HL-60/S4 treated with retinoic acid at 250 ng/mL for 4 days and 3 days (cell line): ENCODE measurements around the gene SCAMP5.

Experiments used
- in situ Hi-C: fragments of 300-500 bp; cut with MboI; formaldehyde crosslinking; loops from 2 replicates; pipeline ENCODE4 v1.7.0; 2022; ENCODE audit warnings: low sequenced_read_pairs

Gene SCAMP5

GRCh38 chr15:74995182-74995778 is at the start of gene SCAMP5:
SCAMP5 (plus strand) TSS chr15:74995563; CDS start chr15:75011840, 16,277 bp downstream.
- in situ Hi-C loops, result no loop called here

GRCh38 chr15:74950078-74950908 is 45.1 kb upstream of the SCAMP5 start:
- in situ Hi-C loops, result no loop called here

GRCh38 chr15:74951006-74951405 is 44.4 kb upstream of the SCAMP5 start:
- in situ Hi-C loops, result no loop called here

- in situ Hi-C loops, result no loop called here
These were observed 40.8 kb upstream of the SCAMP5 start for GRCh38 chr15:74954515-74954914.

- in situ Hi-C loops, result no loop called here
These were observed 40.3 kb upstream of the SCAMP5 start for GRCh38 chr15:74955017-74955416.

GRCh38 chr15:74955796-74956647 is 39.3 kb upstream of the SCAMP5 start:
- in situ Hi-C loops, result no loop called here

GRCh38 chr15:74956648-74957475 is 38.5 kb upstream of the SCAMP5 start, which contains the start of gene RPP25:
RPP25 (minus strand) TSS chr15:74956772; CDS start chr15:74956583, 189 bp downstream.
- in situ Hi-C loops, result no loop called here

- in situ Hi-C loops, result no loop called here
These were observed 37.8 kb upstream of the SCAMP5 start for GRCh38 chr15:74957476-74958035.

GRCh38 chr15:74958320-74958907 is 36.9 kb upstream of the SCAMP5 start:
- in situ Hi-C loops, result no loop called here

- in situ Hi-C loops, result no loop called here
These were observed 36.3 kb upstream of the SCAMP5 start for GRCh38 chr15:74958908-74959585.

- in situ Hi-C loops, result no loop called here
These were observed 35.8 kb upstream of the SCAMP5 start for GRCh38 chr15:74959586-74959939.

- in situ Hi-C loops, result no loop called here
These were observed 35.1 kb upstream of the SCAMP5 start for GRCh38 chr15:74960286-74960685.

- in situ Hi-C loops, result no loop called here
These were observed 34.3 kb upstream of the SCAMP5 start for GRCh38 chr15:74960995-74961588.

- in situ Hi-C loops, result no loop called here
These were observed 33.7 kb upstream of the SCAMP5 start for GRCh38 chr15:74961616-74962015.

GRCh38 chr15:74962219-74962618 is 33.1 kb upstream of the SCAMP5 start:
- in situ Hi-C loops, result no loop called here

GRCh38 chr15:74962671-74963070 is 32.7 kb upstream of the SCAMP5 start:
- in situ Hi-C loops, result no loop called here

GRCh38 chr15:74963213-74963612 is 32.1 kb upstream of the SCAMP5 start:
- in situ Hi-C loops, result no loop called here

- in situ Hi-C loops, result no loop called here
These were observed 30.6 kb upstream of the SCAMP5 start for GRCh38 chr15:74964794-74965193.

- in situ Hi-C loops, result no loop called here
These were observed 27.7 kb upstream of the SCAMP5 start for GRCh38 chr15:74967670-74968069.
